GM20000 (cell line): ENCODE results near the gene FGD6.

Source experiments
- DNase-seq: peaks from one replicate; pipeline ENCODE4 v3.0.0; 2012; ENCODE audit warnings: low spot score
- TF ChIP-seq, protein P1 (sequence below): IDR thresholded peaks from 2 replicates; pipeline ENCODE4 v1.5.1; 2012; ENCODE audit warnings: mild to moderate bottlenecking, control low read depth; ENCODE audit errors: extremely low read depth, missing control alignments

Gene FGD6

DNA sequence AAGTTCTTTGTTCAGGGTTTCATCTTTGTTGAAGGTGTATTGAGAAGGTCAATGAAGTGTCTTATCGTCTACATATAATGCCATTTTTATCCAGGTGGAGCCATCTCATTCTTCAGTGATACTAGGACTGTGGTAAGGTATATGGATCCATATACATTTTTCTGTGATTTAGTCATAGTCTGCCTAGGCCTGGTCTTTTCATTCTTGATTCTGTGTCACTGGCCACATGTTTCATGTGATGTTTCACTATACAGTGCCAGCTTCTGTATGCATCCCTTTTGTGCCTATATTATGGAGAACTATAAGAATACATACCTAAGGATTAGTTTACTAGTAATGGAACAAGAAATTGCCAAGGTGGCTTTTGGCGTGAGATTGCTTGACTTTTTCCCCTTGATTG, 40.9 kb upstream of the FGD6 start:
- TF ChIP-seq, protein P1, sequence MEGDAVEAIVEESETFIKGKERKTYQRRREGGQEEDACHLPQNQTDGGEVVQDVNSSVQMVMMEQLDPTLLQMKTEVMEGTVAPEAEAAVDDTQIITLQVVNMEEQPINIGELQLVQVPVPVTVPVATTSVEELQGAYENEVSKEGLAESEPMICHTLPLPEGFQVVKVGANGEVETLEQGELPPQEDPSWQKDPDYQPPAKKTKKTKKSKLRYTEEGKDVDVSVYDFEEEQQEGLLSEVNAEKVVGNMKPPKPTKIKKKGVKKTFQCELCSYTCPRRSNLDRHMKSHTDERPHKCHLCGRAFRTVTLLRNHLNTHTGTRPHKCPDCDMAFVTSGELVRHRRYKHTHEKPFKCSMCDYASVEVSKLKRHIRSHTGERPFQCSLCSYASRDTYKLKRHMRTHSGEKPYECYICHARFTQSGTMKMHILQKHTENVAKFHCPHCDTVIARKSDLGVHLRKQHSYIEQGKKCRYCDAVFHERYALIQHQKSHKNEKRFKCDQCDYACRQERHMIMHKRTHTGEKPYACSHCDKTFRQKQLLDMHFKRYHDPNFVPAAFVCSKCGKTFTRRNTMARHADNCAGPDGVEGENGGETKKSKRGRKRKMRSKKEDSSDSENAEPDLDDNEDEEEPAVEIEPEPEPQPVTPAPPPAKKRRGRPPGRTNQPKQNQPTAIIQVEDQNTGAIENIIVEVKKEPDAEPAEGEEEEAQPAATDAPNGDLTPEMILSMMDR: no peak
- no peak for DNase-seq

DNA sequence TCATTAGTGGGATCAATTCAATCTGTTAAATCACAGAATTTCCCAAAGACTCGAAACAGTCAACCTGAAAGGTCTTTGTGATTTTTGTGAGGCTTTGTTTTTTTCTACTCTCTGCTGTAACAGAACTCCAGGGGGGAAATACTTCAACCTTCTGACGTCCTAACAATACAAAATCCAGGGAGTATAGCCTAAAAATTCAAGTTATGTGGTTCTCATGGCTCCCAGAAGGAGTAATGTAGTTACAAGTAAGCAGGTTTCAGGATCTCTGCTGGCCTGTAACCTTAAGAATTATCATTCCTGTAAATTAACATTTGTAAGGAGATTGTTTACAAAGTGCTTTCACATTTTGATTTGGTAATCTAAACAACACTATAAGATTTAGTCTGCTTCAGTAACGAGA, 40.3 kb upstream of the FGD6 start:
- DNase-seq: no peak
- TF ChIP-seq, protein P1: no peak

DNA sequence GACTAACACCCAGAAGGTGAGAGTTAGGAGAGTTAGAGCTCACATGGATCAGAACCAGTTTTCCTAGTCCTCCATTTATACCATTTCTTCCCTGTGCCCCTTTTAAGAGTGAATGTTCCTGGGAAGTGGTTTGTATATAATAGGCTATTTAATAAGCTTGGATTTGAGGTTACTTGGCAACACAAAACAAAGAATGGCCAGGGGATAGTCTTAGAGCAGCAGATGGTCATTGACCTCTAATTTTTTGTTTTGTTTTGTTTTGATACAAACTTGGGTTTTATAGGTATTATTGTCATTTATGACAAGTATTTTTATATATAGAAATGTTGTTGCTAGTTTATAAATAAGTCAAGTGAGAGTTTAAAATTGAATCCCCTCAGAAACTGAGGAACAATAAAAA, 36.1 kb upstream of the FGD6 start:
- DNase-seq: no peak
- TF ChIP-seq, protein P1: no peak

DNA sequence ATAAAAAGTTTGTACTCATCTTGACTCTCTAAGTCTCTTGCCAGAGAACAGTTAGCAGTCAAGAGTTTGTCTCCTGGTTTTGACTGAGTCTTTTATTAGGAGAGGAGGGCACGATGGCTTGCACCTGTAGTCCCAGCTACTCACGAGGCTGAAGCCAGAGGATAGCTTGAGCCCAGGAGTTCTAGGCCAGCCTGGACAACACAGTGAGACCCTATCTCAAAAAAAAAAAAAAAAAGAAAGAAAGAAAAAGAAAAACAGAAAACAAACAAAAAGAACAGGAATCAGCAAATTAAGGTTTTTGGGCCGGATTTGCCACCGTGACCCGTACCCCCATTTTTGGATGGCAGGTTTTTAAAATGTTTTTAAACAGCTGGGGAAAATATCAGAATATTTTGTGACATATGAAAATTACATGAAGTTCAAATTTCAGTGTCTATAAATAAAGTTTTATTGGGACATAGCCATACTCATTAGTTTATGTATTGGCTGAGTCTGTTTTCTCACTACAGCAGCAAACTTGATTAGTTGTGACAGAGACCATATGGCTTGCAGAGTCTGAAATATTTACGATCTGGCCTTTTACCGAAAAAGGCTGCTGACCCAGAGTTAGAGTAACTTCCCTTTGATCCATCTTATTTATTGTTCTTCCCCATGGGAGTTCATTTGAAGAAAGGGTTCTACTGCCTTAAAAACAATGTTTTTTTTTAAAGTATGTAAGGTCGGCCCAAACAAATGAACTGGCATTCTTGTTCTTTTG, 31.5 kb upstream of the FGD6 start:
- DNase-seq: no peak
- TF ChIP-seq, protein P1: no peak

DNA sequence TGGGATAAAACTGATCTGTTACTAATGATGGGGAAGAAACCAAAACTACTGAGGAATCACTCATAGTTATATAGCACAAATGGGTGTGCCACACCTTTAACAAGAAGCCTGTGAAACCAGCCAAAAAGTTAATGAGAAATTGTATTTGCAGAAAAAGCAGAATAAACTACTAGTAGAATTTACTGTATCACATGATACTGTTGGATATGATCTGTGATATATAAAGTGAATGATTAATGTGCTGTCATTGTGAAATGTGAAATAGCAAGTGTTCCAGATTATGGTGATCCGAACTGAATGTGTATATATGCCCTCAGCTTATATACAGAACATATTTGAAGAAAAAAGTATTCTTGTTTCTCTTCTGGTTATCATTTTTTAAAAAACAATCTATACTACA, 30.8 kb upstream of the FGD6 start:
- DNase-seq: no peak
- TF ChIP-seq, protein P1: no peak

DNA sequence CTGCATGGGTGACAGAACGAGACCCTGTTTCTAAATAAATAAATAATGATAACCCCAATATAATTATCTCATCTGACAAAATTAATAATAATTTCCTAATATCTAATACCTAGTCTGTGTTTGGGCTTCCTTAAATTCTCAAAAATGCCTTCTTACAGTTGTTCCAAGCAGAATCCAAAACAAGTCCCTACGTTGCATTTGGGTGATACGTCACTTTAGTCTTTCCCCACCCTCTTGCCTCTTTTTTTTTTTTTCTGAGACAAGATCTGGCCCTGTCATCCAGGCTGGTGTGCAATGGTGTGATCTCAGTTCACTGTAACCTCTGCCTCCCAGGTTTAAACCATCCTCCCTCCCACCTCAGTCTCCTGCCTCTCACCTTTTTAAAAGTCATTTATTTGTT, 27.1 kb upstream of the FGD6 start:
- DNase-seq: no peak

DNA sequence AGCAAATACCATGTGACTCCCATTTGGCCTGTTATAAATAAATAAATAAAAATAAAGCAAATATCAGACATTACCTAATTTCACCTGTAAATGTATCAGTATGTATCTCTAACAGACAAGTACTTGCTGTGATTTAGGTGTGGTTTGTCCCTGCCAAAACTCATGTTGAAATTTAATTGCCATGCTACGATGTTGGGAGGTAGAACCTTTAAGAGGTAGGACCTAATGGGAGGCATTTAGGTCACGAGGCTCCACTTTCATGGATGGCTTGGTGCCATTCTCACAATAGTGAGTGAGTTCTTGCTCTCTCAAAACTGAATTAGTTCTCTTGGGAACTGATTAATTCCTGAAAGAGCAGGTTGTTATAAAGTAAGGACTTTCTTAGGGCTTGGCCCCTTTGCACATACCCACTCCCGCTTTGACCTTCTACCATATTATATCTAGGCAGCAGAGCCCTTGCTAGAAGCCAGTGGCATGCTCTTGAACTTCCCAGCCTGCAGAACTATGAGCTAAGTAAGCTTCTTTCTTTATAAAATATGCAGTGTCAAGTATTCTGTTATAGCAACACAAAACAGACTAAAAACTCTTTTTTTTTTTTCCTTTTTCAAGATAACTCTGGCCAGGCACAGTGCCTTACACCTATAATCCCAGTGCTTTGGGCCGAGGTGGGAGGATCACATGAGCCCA, 26.4 kb upstream of the FGD6 start:
- TF ChIP-seq, protein P1: no peak
- no peak for DNase-seq

More for the DNA sequence above, 27.1 kb upstream of the FGD6 start:
- TF ChIP-seq, protein P1: no peak
